ENCODE data around the gene MT2A. TPM values are rescaled to one million over a fixed set of nuclear protein-coding genes. Genes with fewer than 3 reads are reported as not detected.
A peak's percentile ranks its signal among the peaks of the same experiment; 100 is the strongest.

Gene MT2A
- total and polyA plus RNA-seq, 2 of the 13 experiments (the other 11 are each of a cell fraction or from before 2014, with no cell fraction given): 135 to 371 TPM

- TF ChIP-seq CERS6 (CRISPR knock-in tag; IDR thresholded peaks at IDR 0.05): no peak
- no peak for TF ChIP-seq ZNF326 (CRISPR knock-in tag; IDR thresholded peaks at IDR 0.05; ENCODE audit: borderline replicate concordance)
- no peak for TF ChIP-seq STAT5B (CRISPR knock-in tag; IDR thresholded peaks at IDR 0.05)
- TF ChIP-seq NFKB2 (CRISPR knock-in tag; IDR thresholded peaks at IDR 0.05; ENCODE audit: borderline replicate concordance): no peak
- TF ChIP-seq MAF1 (CRISPR knock-in tag; IDR thresholded peaks at IDR 0.05; ENCODE audit: borderline replicate concordance): 0 out of 2 replicates have a peak, but pooled peaks have one; percentile 52
- TF ChIP-seq PRDM10 (CRISPR knock-in tag; IDR thresholded peaks at IDR 0.05; ENCODE audit: low read depth): no peak
- no peak for TF ChIP-seq THYN1 (CRISPR knock-in tag; IDR thresholded peaks at IDR 0.05; ENCODE audit: borderline replicate concordance, low read depth)
- no peak for TF ChIP-seq ZNF446 (CRISPR knock-in tag; IDR thresholded peaks at IDR 0.05)
- TF ChIP-seq TCF7 (IDR thresholded peaks at IDR 0.05; ENCODE audit: low read depth): no peak
- no peak for TF ChIP-seq ZNF367 (CRISPR knock-in tag; IDR thresholded peaks at IDR 0.05; ENCODE audit: borderline replicate concordance)
- no peak for TF ChIP-seq SIN3A (IDR thresholded peaks at IDR 0.05; ENCODE audit: borderline replicate concordance, low read depth, low read length)
- TF ChIP-seq NR0B2 (CRISPR knock-in tag; IDR thresholded peaks at IDR 0.05): no peak
- no peak for TF ChIP-seq CHCHD3 (CRISPR knock-in tag; IDR thresholded peaks at IDR 0.05)
- no peak for TF ChIP-seq SALL1 (CRISPR knock-in tag; IDR thresholded peaks at IDR 0.05)
- TF ChIP-seq MATR3 (CRISPR knock-in tag; IDR thresholded peaks at IDR 0.05): no peak
- TF ChIP-seq RCOR2 (CRISPR knock-in tag; IDR thresholded peaks at IDR 0.05): no peak
- no peak for TF ChIP-seq EZH2 (conservative IDR thresholded peaks at IDR 0.05; ENCODE audit: low read depth, low read length)
- TF ChIP-seq HOMEZ (CRISPR knock-in tag; IDR thresholded peaks at IDR 0.05; ENCODE audit: low read depth): no peak
- TF ChIP-seq FOXP4 (CRISPR knock-in tag; IDR thresholded peaks at IDR 0.05): no peak
- TF ChIP-seq ZNF850 (CRISPR knock-in tag; conservative IDR thresholded peaks at IDR 0.05): no peak
- no peak for TF ChIP-seq ZNF577 (CRISPR knock-in tag; IDR thresholded peaks at IDR 0.05; ENCODE audit: borderline replicate concordance, low read depth)
- TF ChIP-seq MTA1 (CRISPR knock-in tag; IDR thresholded peaks at IDR 0.05; ENCODE audit: borderline replicate concordance): no peak
- no peak for TF ChIP-seq POLR2A (IDR thresholded peaks at IDR 0.05; ENCODE audit: insufficient read depth in 1 of 2, low read depth in 2 of 2, low read length in 2 of 2)
Measured at GRCh38 chr16:56606476-56607108, 1.8 kb upstream of the MT2A start (continued).
